Raji (cell line): ENCODE data around the gene SLC22A2.

Experiments used
- POLR2A ChIP-seq: IDR thresholded peaks from 2 replicates; pipeline ENCODE4 v1.6.1; 2011; ENCODE audit warnings: low read depth, low read length, control low read depth; ENCODE audit not compliant: insufficient read depth

The SLC22A2 gene

DNA sequence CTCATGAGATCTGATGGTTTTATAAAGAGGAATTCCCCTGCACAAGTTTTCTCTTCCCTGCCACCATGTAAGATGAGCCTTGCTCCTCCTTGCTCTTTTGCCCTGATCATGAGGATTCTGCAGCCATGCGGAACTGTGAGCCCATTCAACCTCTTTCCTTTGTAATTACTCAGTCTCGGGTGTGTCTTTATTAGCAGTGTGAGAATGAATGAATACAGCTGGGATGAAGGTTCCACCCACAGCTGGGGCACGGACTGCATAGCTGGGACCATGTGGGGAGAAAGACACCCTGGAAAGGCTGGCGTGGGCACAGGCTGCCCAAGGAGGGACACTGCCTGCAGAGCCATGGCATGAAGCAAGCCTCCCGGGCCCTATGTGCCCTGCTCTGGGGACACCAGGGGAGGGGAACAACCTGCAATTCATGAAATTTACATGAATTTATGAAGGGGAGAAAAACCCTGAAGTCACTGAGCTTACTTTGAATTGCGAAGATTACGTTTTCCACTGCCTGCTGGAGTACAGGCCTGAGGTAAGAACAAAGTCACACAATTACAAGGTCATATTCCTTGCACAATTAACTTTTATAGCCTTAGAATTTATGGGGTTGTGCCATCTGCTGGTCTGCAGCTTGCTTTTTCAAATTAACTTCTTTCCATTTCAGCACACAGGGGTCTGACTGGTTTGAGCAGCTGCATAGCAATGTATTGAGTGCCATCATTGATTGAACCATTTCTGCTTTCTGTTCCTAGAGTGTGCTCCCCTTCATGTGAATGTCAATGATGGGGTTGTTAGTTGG lies 90.8 kb downstream of the SLC22A2 start:
- TF ChIP-seq POLR2A: no peak
